Mucosa of descending colon (tissue), 3 donors: ENCODE measurements around the gene KRT35. TPM values are rescaled to one million over a fixed set of nuclear protein-coding genes. Genes with fewer than 3 reads are reported as not detected.

Experiments
- ATAC-seq: fragments of 200-7000 bp; cut with Tn5 transposase; one replicate; pipeline ENCODE4 v1.9.1; 2020; ENCODE audit warnings: mild to moderate bottlenecking, moderate library complexity
- DNase-seq, 3 donors: peaks; one replicate each; pipeline ENCODE4 v3.0.0-alpha.2; 2020
- H3K36me3 ChIP-seq: fragments of 200-600 bp; one replicate; pipeline ENCODE4 v1.8.0; 2021; ENCODE audit warnings: low read depth, mild to moderate bottlenecking
- H3K4me1 ChIP-seq: fragments of 200-600 bp; one replicate; pipeline ENCODE4 v1.8.0; 2021; ENCODE audit warnings: low read depth, mild to moderate bottlenecking
- H3K4me3 ChIP-seq: fragments of 200-600 bp; one replicate; pipeline ENCODE4 v1.8.0; 2021; ENCODE audit warnings: mild to moderate bottlenecking
- H3K9me3 ChIP-seq: fragments of 200-600 bp; one replicate; pipeline ENCODE4 v1.8.0; 2021; ENCODE audit warnings: mild to moderate bottlenecking
- CTCF ChIP-seq: fragments of 200-600 bp; IDR thresholded peaks from one replicate; pipeline ENCODE4 v1.8.0; 2022; ENCODE audit warnings: antibody characterized with exemption, mild to moderate bottlenecking
- intact Hi-C, 2 donors: fragments of 100-400 bp; cut with DNase I in 1 of 2; cut with micrococcal nuclease in 1 of 2; formaldehyde crosslinking; loops; one replicate each; pipeline versions ENCODE4 v1.11.0 to v1.11.1; 2022; cut with DNase I, micrococcal nuclease
- total RNA-seq, 3 donors: library from RNA; stranded (reverse); fragmentation: NEBNext Ultra II Directional in 2 of 3; extraction: Animal tissue kit (Norgen Biotek cat#: 25700) in 2 of 3; gene quantifications; one replicate each; pipeline versions ENCODE4 v1.2.1 to v1.2.4, GENCODE V29; 2021 to 2023
- donor health status: DM: no; HTN: no; CAD: no; lungs with moderate emphysema.
- donor health status: DM: no; HTN: no; CAD: no.
- donor health status: DM: no; HTN: yes; CAD: no.

KRT35 gene
- total RNA-seq, 3 donors from 2014 or later = not detected

- DNase-seq (peak; percentile 87 to 90 (median 89)), ATAC-seq (peak; percentile 97)
- intact Hi-C loops = no loop called here
- peak; percentile 62 for TF ChIP-seq CTCF
- H3K36me3 ChIP-seq = no peaks in the 10 kb centered on the region
- no peaks in the 10 kb centered on the region for H3K4me1 ChIP-seq
- no peak overlapping the region for H3K4me3 ChIP-seq
- H3K9me3 ChIP-seq = no peaks in the 10 kb centered on the region
Observed at GRCh38 chr17:41496803-41497484, 16.0 kb upstream of the KRT35 start.

- Histone ChIP-seq H3K9me3 (no peaks in the 10 kb centered on the region), H3K4me3 (no peak overlapping the region), H3K36me3 (no peaks in the 10 kb centered on the region), H3K4me1 (peaks cover 13% of the 10 kb centered on the region)
- intact Hi-C loops = no loop called here
- ATAC-seq (no peak), DNase-seq (no peak)
- TF ChIP-seq CTCF = no peak
Observed at GRCh38 chr17:41494524-41494923, 13.6 kb upstream of the KRT35 start.

GRCh38 chr17:41492771-41493170 is 11.8 kb upstream of the KRT35 start:
- Histone ChIP-seq H3K4me3 (no peak overlapping the region), H3K9me3 (no peaks in the 10 kb centered on the region), H3K36me3 (no peaks in the 10 kb centered on the region), H3K4me1 (peaks cover 14% of the 10 kb centered on the region)
- TF ChIP-seq CTCF = no peak
- DNase-seq (peak in 1 of 3 donors; percentile 59), ATAC-seq (no peak)
- intact Hi-C loops = no loop called here

GRCh38 chr17:41492351-41492750 is 11.4 kb upstream of the KRT35 start:
- TF ChIP-seq CTCF = no peak
- intact Hi-C loops = no loop called here
- Histone ChIP-seq H3K36me3 (no peaks in the 10 kb centered on the region), H3K4me1 (peaks cover 14% of the 10 kb centered on the region), H3K4me3 (no peak overlapping the region), H3K9me3 (no peaks in the 10 kb centered on the region)
- ATAC-seq (no peak), DNase-seq (no peak)

GRCh38 chr17:41491476-41491875 is 10.5 kb upstream of the KRT35 start:
- H3K36me3 ChIP-seq = no peaks in the 10 kb centered on the region
- TF ChIP-seq CTCF = no peak
- intact Hi-C loops = no loop called here
- DNase-seq (no peak), ATAC-seq (no peak)
- no peaks in the 10 kb centered on the region for H3K9me3 ChIP-seq
- peaks cover 14% of the 10 kb centered on the region for H3K4me1 ChIP-seq
- H3K4me3 ChIP-seq = no peak overlapping the region
